K562 (cell line): ENCODE data around the gene CCDC85B. TPM values are rescaled to one million over a fixed set of nuclear protein-coding genes. Genes with fewer than 3 reads are reported as not detected.

ENCODE experiments used
- ADNP ChIP-seq: fragments of 200-800 bp; sonication (Bioruptor generic); IDR thresholded peaks from 2 replicates; pipeline ENCODE4 v1.6.1; 2016; ENCODE audit warnings: missing genetic modification characterization, missing compliant biosample characterization
- BRD9 ChIP-seq: fragments of 450-650 bp; IDR thresholded peaks from 2 replicates; pipeline ENCODE4 v1.6.1; 2018; ENCODE audit warnings: low read depth; ENCODE audit not compliant: partially characterized antibody
- GABPB2 ChIP-seq: fragments of 250-450 bp; sonication (Bioruptor Pico); conservative IDR thresholded peaks from 2 replicates; pipeline ENCODE4 v1.5.1; 2021; ENCODE audit warnings: mild to moderate bottlenecking
- HDAC1 ChIP-seq, 2 experiments: fragments of 450-650 bp; IDR thresholded peaks; 2 replicates each; pipeline ENCODE4 v1.6.1; 2016 to 2017; ENCODE audit warnings: inconsistent platforms in 1 of 2, mild to moderate bottlenecking in 1 of 2, moderate library complexity in 1 of 2
- HDGF ChIP-seq: fragments of 450-650 bp; IDR thresholded peaks from 2 replicates; pipeline ENCODE4 v1.6.1; 2016
- HINFP ChIP-seq: fragments of 450-650 bp; conservative IDR thresholded peaks from 2 replicates; pipeline ENCODE4 v1.6.1; 2016; ENCODE audit warnings: missing genetic modification characterization, low read depth, mild to moderate bottlenecking, control low read depth, missing compliant biosample characterization
- MLX ChIP-seq, 2 experiments: fragments of 450-650 bp in 1 of 2; sonication (generic) in 1 of 2; formaldehyde crosslinking; conservative IDR thresholded peaks; 2 replicates each; pipeline versions ENCODE4 v1.4.0 to v1.8.1; 2020 to 2022; ENCODE audit warnings: mild to moderate bottlenecking in 1 of 2, missing genetic modification reagents in 1 of 2
- MTA3 ChIP-seq: fragments of 450-650 bp; formaldehyde crosslinking; IDR thresholded peaks from 2 replicates; pipeline ENCODE4 v1.6.1; 2017; ENCODE audit warnings: mild to moderate bottlenecking, borderline replicate concordance
- PHF20 ChIP-seq: fragments of 450-650 bp; IDR thresholded peaks from 2 replicates; pipeline ENCODE4 v1.6.1; 2018; ENCODE audit not compliant: partially characterized antibody
- SIN3B ChIP-seq: fragments of 450-650 bp; IDR thresholded peaks from 2 replicates; pipeline ENCODE4 v1.6.1; 2017; ENCODE audit warnings: low read depth, mild to moderate bottlenecking, moderate library complexity
- SMAD3 ChIP-seq: fragments of 450-650 bp; formaldehyde crosslinking; conservative IDR thresholded peaks from 2 replicates; pipeline ENCODE4 v1.4.0; 2020; ENCODE audit warnings: mild to moderate bottlenecking
- SNIP1 ChIP-seq: fragments of 450-650 bp; IDR thresholded peaks from 2 replicates; pipeline ENCODE4 v1.7.1; 2017; ENCODE audit warnings: low read depth, mild to moderate bottlenecking
- SRF ChIP-seq, 2 experiments: fragments of 250-450, 450-650 bp in 1 of 2; sonication (Bioruptor Pico) in 1 of 2; sonication (generic) in 1 of 2; formaldehyde crosslinking; IDR thresholded peaks; 2 replicates each; pipeline versions ENCODE4 v1.5.0 to v1.5.1; 2020 to 2022; ENCODE audit warnings: mild to moderate bottlenecking in 1 of 2, missing genetic modification reagents in 1 of 2
- TRIM24 ChIP-seq, 2 experiments: fragments of 450-650 bp; IDR thresholded peaks; 2 replicates each; pipeline ENCODE4 v1.6.1; 2016
- ZNF263 ChIP-seq: sonication (generic); formaldehyde crosslinking; IDR thresholded peaks from 2 replicates; pipeline ENCODE4 v1.8.0; 2022; ENCODE audit warnings: mild to moderate bottlenecking, missing genetic modification reagents, borderline replicate concordance
- ZNF445 ChIP-seq: fragments of 250-450 bp; sonication (Bioruptor Pico); IDR thresholded peaks from 2 replicates; pipeline ENCODE4 v1.4.0; 2020; ENCODE audit warnings: low read depth, mild to moderate bottlenecking, moderate library complexity
- polyA plus RNA-seq, 8 experiments: library from polyadenylated mRNA; depleted of rRNA in 4 of 8; stranded (reverse) in 5 of 8; unstranded in 3 of 8; fragments of >200 nt; fragmentation: Nextera tagmentation in 2 of 8; fragmentation: Illumina TruSeq in 1 of 8; extraction: Ambion mirVana in 2 of 8; extraction: Trizol in 1 of 8; gene quantifications; 2 replicates each; pipeline versions ENCODE4 v1.2.1 to v1.2.3, GENCODE V29; 2011 to 2014; ENCODE audit warnings: inconsistent platforms in 1 of 8, missing spikeins in 1 of 8
- total RNA-seq, 7 experiments: library from RNA; depleted of rRNA in 6 of 7; stranded (reverse); fragments of >200 nt in 6 of 7; fragmentation: Illumina TruSeq in 2 of 7; extraction: Trizol in 2 of 7; gene quantifications; 2 replicates each; pipeline versions ENCODE4 v1.2.1 to v1.2.3, GENCODE V29; 2011 to 2021; ENCODE audit warnings: low replicate concordance in 1 of 7
- TF ChIP-seq, protein P1 (sequence below), 2 experiments: fragments of 450-650 bp; formaldehyde crosslinking in 1 of 2; IDR thresholded peaks; 2 replicates each; pipeline versions ENCODE4 v1.4.0 to v1.6.1; 2014 to 2020; ENCODE audit warnings: mild to moderate bottlenecking in 2 of 2, borderline replicate concordance in 1 of 2, low read depth in 1 of 2

Gene CCDC85B
- total and polyA plus RNA-seq, 9 of the 15 experiments (the other 6 are each of a cell fraction or from before 2014, with no cell fraction given): 0.14 to 138 (median 6.2) TPM

GRCh38 chr11:65860278-65861164 is 30.0 kb upstream of the CCDC85B start, which contains the start of gene MUS81 (continued):
- TF ChIP-seq MTA3 (peak; percentile 71; the same call in 1 of the 2 replicates), SNIP1 (no peak; the same call in 1 of the 2 replicates), HDGF (no peak), SIN3B (peak; percentile 61), PHF20 (no peak), ZNF445 (CRISPR knock-in tag) (0 out of 2 replicates have a peak, but pooled peaks have one; percentile 63), SMAD3 (CRISPR knock-in tag) (no peak), HINFP (tag) (no peak), ZNF263 (CRISPR knock-in tag) (0 out of 2 replicates have a peak, but pooled peaks have one; percentile 54), MLX (CRISPR knock-in tag; conservative IDR thresholded peaks at IDR 0.05) (peak in 1 of 2 experiments; percentile 80; a peak in 1 of 4 replicates), HDAC1 (IDR thresholded peaks at IDR 0.05) (peak in 1 of 2 experiments; percentile 39; a peak in 1 of 4 replicates), ADNP (tag) (no peak), GABPB2 (CRISPR knock-in tag) (no peak), BRD9 (no peak), SRF (CRISPR knock-in tag; IDR thresholded peaks at IDR 0.05) (peak in 1 of 2 experiments; percentile 84; a peak in 3 of 4 replicates), TRIM24 (IDR thresholded peaks at IDR 0.05) (peak in 1 of 2 experiments; percentile 34; a peak in 1 of 4 replicates)
- TF ChIP-seq, protein P1, sequence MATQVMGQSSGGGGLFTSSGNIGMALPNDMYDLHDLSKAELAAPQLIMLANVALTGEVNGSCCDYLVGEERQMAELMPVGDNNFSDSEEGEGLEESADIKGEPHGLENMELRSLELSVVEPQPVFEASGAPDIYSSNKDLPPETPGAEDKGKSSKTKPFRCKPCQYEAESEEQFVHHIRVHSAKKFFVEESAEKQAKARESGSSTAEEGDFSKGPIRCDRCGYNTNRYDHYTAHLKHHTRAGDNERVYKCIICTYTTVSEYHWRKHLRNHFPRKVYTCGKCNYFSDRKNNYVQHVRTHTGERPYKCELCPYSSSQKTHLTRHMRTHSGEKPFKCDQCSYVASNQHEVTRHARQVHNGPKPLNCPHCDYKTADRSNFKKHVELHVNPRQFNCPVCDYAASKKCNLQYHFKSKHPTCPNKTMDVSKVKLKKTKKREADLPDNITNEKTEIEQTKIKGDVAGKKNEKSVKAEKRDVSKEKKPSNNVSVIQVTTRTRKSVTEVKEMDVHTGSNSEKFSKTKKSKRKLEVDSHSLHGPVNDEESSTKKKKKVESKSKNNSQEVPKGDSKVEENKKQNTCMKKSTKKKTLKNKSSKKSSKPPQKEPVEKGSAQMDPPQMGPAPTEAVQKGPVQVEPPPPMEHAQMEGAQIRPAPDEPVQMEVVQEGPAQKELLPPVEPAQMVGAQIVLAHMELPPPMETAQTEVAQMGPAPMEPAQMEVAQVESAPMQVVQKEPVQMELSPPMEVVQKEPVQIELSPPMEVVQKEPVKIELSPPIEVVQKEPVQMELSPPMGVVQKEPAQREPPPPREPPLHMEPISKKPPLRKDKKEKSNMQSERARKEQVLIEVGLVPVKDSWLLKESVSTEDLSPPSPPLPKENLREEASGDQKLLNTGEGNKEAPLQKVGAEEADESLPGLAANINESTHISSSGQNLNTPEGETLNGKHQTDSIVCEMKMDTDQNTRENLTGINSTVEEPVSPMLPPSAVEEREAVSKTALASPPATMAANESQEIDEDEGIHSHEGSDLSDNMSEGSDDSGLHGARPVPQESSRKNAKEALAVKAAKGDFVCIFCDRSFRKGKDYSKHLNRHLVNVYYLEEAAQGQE (IDR thresholded peaks at IDR 0.05; ENCODE audit: borderline replicate concordance): peak; percentile 74
- TF ChIP-seq, protein P1 (CRISPR knock-in tag; IDR thresholded peaks at IDR 0.05; ENCODE audit: low read depth): no peak
